ENCODE measurements around the gene HCRTR2.

- TF ChIP-seq EZH2 (IDR thresholded peaks at IDR 0.05; ENCODE audit: low read length, unreplicated experiment) (no peak), CTCF (conservative IDR thresholded peaks at IDR 0.05; ENCODE audit: low read depth, low read length) (no peak)
These were observed 106.9 kb downstream of the HCRTR2 start for GRCh38 chr6:55281215-55281614.
